GM12892 (cell line): ENCODE results near the gene POLR3H.
"Not testable (repeated sequence)": the region's sequence is repeated elsewhere in the genome, so short reads cannot be mapped to it uniquely, and the experiment has no call there.

ENCODE experiments used
- DNase-seq: peaks from one replicate; pipeline ENCODE4 v3.0.0; 2011; ENCODE audit not compliant: insufficient read length
- FAIRE-seq: peaks from 2 replicates; lab custom pipeline; 2011; peaks lifted over from hg19 to GRCh38; lab: Jason Lieb, UNC
- POLR2A ChIP-seq: IDR thresholded peaks from 2 replicates; pipeline ENCODE4 v1.6.1; 2011; ENCODE audit warnings: low read depth, low read length, control low read depth
- POLR2AphosphoS5 ChIP-seq: IDR thresholded peaks from 2 replicates; pipeline ENCODE4 v1.6.1; 2011; ENCODE audit warnings: low read depth, low read length, control low read depth
- TAF1 ChIP-seq: IDR thresholded peaks from 2 replicates; pipeline ENCODE4 v1.6.1; 2011; ENCODE audit warnings: low read depth, mild to moderate bottlenecking, control low read depth, low read length, borderline replicate concordance

The POLR3H gene

GRCh38 chr22:41563051-41563711 lies 18.9 kb upstream of the POLR3H start:
- TF ChIP-seq POLR2AphosphoS5 (no peak), TAF1 (no peak), POLR2A (no peak)
- FAIRE-seq (no peak), DNase-seq (no peak)

GRCh38 chr22:41562461-41562860 lies 18.2 kb upstream of the POLR3H start:
- no peak for FAIRE-seq
- TF ChIP-seq POLR2A: no peak
- TF ChIP-seq POLR2AphosphoS5: no peak
- no peak for TF ChIP-seq TAF1
- no peak for DNase-seq

- no peak for FAIRE-seq
- DNase-seq: no peak
- TF ChIP-seq POLR2AphosphoS5 (no peak), POLR2A (no peak), TAF1 (no peak)
Measured at GRCh38 chr22:41561788-41562187, 17.5 kb upstream of the POLR3H start.

GRCh38 chr22:41561335-41561734 lies 17.1 kb upstream of the POLR3H start:
- FAIRE-seq: no peak
- DNase-seq: no peak
- TF ChIP-seq POLR2AphosphoS5 (no peak), POLR2A (no peak), TAF1 (no peak)

GRCh38 chr22:41560095-41560471 lies 15.8 kb upstream of the POLR3H start:
- no peak for FAIRE-seq
- TF ChIP-seq POLR2AphosphoS5 (no peak), POLR2A (no peak), TAF1 (no peak)

GRCh38 chr22:41558241-41558630 lies 14.0 kb upstream of the POLR3H start:
- FAIRE-seq, DNase-seq: not testable (repeated sequence)

More at GRCh38 chr22:41560095-41560471, 15.8 kb upstream of the POLR3H start:
- no peak for DNase-seq

GRCh38 chr22:41557401-41558240 lies 13.4 kb upstream of the POLR3H start:
- no peak for TF ChIP-seq TAF1
- TF ChIP-seq POLR2A: no peak
- TF ChIP-seq POLR2AphosphoS5: no peak
- DNase-seq: no peak
- FAIRE-seq: no peak

- TF ChIP-seq POLR2A: no peak
- TF ChIP-seq TAF1: no peak
- TF ChIP-seq POLR2AphosphoS5: no peak
- FAIRE-seq: no peak
- DNase-seq: no peak
Measured at GRCh38 chr22:41556561-41556960, 12.3 kb upstream of the POLR3H start.

- TF ChIP-seq POLR2AphosphoS5: no peak
- no peak for TF ChIP-seq TAF1
- no peak for TF ChIP-seq POLR2A
- FAIRE-seq (no peak), DNase-seq (no peak)
Measured at GRCh38 chr22:41555325-41555982, 11.2 kb upstream of the POLR3H start.

GRCh38 chr22:41551877-41552582 lies 7.8 kb upstream of the POLR3H start:
- FAIRE-seq: no peak
- no peak for TF ChIP-seq POLR2AphosphoS5
- TF ChIP-seq TAF1: no peak
- no peak for TF ChIP-seq POLR2A
- no peak for DNase-seq

- no peak for DNase-seq
- no peak for FAIRE-seq
- TF ChIP-seq POLR2AphosphoS5 (no peak), POLR2A (no peak), TAF1 (no peak)
Measured at GRCh38 chr22:41550952-41551491, 6.8 kb upstream of the POLR3H start.
